Measurements from ENCODE around the gene PDE6G. TPM values are rescaled to one million over a fixed set of nuclear protein-coding genes. Genes with fewer than 3 reads are reported as not detected.

Gene PDE6G
- total RNA-seq, 2 donors from 2014 or later: not detected

GRCh38 chr17:81651692-81652091, 4.7 kb downstream of the PDE6G start:
- intact Hi-C loops (cut with DNase I): no loop called here
- TF ChIP-seq POLR2A (IDR thresholded peaks at IDR 0.05) (no peak), CTCF (IDR thresholded peaks at IDR 0.05) (no peak)
- 80 to 82% methylated on average over 6 to 9 of the region's 10 CpGs for WGBS, 2 donors
- H3K27me3 ChIP-seq: peaks cover 0 to 10% of the 10 kb centered on the region in 2 donors
- no peaks in the 10 kb centered on the region for H3K36me3 ChIP-seq (replicated peaks in 1 of 2; ENCODE audit: insufficient read depth in 1 of 2, low read depth in 2 of 2)
- H3K9me3 ChIP-seq: no peaks in the 10 kb centered on the region
- no peaks in the 10 kb centered on the region for H3K4me1 ChIP-seq
- H3K27ac ChIP-seq: no peak overlapping the region
- no peak overlapping the region for H3K4me3 ChIP-seq
- DNase-seq: peak in 3 of 4 donors; percentile 38 to 68 (median 46)
- ATAC-seq: peak; percentile 65

- Histone ChIP-seq H3K4me1 (no peaks in the 10 kb centered on the region), H3K9me3 (no peaks in the 10 kb centered on the region), H3K27me3 (peaks cover 0 to 10% of the 10 kb centered on the region in 2 donors), H3K4me3 (no peak overlapping the region), H3K36me3 (replicated peaks in 1 of 2; ENCODE audit: insufficient read depth in 1 of 2, low read depth in 2 of 2) (no peaks in the 10 kb centered on the region), H3K27ac (no peak overlapping the region)
- DNase-seq: no peak
- no peak for ATAC-seq
- intact Hi-C loops (cut with DNase I): no loop called here
- WGBS, 2 donors: 69 to 81% methylated on average over 7 to 9 of the region's 9 CpGs
- no peak for TF ChIP-seq CTCF (IDR thresholded peaks at IDR 0.05)
- no peak for TF ChIP-seq POLR2A (IDR thresholded peaks at IDR 0.05)
Measured at GRCh38 chr17:81650951-81651350, 5.4 kb downstream of the PDE6G start.

GRCh38 chr17:81648707-81649085, 7.6 kb downstream of the PDE6G start:
- Histone ChIP-seq H3K4me1 (no peaks in the 10 kb centered on the region), H3K9me3 (no peaks in the 10 kb centered on the region), H3K36me3 (replicated peaks in 1 of 2; ENCODE audit: insufficient read depth in 1 of 2, low read depth in 2 of 2) (no peaks in the 10 kb centered on the region), H3K27me3 (peaks cover 0 to 10% of the 10 kb centered on the region in 2 donors), H3K27ac (no peak overlapping the region), H3K4me3 (no peak overlapping the region)
- TF ChIP-seq CTCF (IDR thresholded peaks at IDR 0.05): no peak
- no peak for TF ChIP-seq POLR2A (IDR thresholded peaks at IDR 0.05)
- ATAC-seq (no peak), DNase-seq (no peak)
- intact Hi-C loops (cut with DNase I): no loop called here
- WGBS, 2 donors: 65% methylated on average over 14 of the region's 14 CpGs; no CpG with 5 or more reads in 1 of the 2 donors

GRCh38 chr17:81648013-81648706, 8.2 kb downstream of the PDE6G start:
- peaks cover 0 to 10% of the 10 kb centered on the region in 2 donors for H3K27me3 ChIP-seq
- no peak for TF ChIP-seq CTCF (IDR thresholded peaks at IDR 0.05)
- TF ChIP-seq POLR2A (IDR thresholded peaks at IDR 0.05): no peak
- 0 to 8% methylated on average over 6 to 69 of the region's 78 CpGs for WGBS, 2 donors
- no peak for DNase-seq
- no peaks in the 10 kb centered on the region for H3K9me3 ChIP-seq
- no peak for ATAC-seq
- no peaks in the 10 kb centered on the region for H3K4me1 ChIP-seq
- intact Hi-C loops (cut with DNase I): no loop called here
- H3K4me3 ChIP-seq: no peak overlapping the region
- no peak overlapping the region for H3K27ac ChIP-seq
- H3K36me3 ChIP-seq (replicated peaks in 1 of 2; ENCODE audit: insufficient read depth in 1 of 2, low read depth in 2 of 2): no peaks in the 10 kb centered on the region

GRCh38 chr17:81647640-81648012, 8.7 kb downstream of the PDE6G start:
- no peak for TF ChIP-seq CTCF (IDR thresholded peaks at IDR 0.05)
- TF ChIP-seq POLR2A (IDR thresholded peaks at IDR 0.05): no peak
- Histone ChIP-seq H3K36me3 (replicated peaks in 1 of 2; ENCODE audit: insufficient read depth in 1 of 2, low read depth in 2 of 2) (no peaks in the 10 kb centered on the region), H3K27ac (no peak overlapping the region), H3K4me3 (no peak overlapping the region), H3K4me1 (no peaks in the 10 kb centered on the region), H3K9me3 (no peaks in the 10 kb centered on the region), H3K27me3 (peaks cover 0 to 10% of the 10 kb centered on the region in 2 donors)
- DNase-seq (no peak), ATAC-seq (no peak)
- WGBS, 2 donors: 15 to 26% methylated on average over 17 to 21 of the region's 21 CpGs
- intact Hi-C loops (cut with DNase I): no loop called here

Data from body of pancreas (tissue), 4 donors.